ENCODE results near the gene PHKG2.
A peak's percentile ranks its signal among the peaks of the same experiment; 100 is the strongest.

Gene PHKG2

DNA sequence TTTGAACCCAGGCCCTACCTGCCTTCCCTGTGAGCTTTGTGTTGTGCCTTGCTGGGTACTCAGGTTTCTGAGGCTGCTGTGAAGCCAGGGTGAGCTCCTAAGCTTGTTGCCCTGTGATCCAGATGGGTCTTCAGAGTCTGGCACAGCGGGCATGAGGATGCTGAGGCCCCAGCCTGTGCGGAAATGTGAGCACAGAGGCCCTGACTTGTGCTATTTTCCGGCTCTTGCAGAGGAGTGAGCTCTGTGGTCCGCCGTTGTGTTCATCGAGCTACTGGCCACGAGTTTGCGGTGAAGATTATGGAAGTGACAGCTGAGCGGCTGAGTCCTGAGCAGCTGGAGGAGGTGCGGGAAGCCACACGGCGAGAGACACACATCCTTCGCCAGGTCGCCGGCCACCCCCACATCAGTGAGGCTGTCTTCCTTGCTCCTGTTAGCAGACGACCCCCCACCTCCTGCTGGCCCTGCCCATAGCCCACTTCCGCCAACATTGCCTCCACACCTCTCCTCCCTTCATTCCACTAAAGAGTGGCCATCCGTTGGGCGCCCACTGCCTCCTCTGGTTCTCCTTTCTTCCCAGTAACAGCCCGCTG is 2.7 kb downstream of the PHKG2 start:
- Histone ChIP-seq H3K4me1 (ENCODE audit: control insufficient read depth, insufficient read depth, low read length) (no peaks in the 10 kb centered on the region), H3K27ac (ENCODE audit: low read depth, low read length) (no peak overlapping the region), H3K9ac (ENCODE audit: low read length) (no peak overlapping the region), H3K4me3 (ENCODE audit: low read length) (no peak overlapping the region), H3K27me3 (ENCODE audit: control insufficient read depth, insufficient read depth, low read length) (no peaks in the 10 kb centered on the region), H3K36me3 (ENCODE audit: control insufficient read depth, insufficient read depth, low read length) (peaks cover 11% of the 10 kb centered on the region)

DNA sequence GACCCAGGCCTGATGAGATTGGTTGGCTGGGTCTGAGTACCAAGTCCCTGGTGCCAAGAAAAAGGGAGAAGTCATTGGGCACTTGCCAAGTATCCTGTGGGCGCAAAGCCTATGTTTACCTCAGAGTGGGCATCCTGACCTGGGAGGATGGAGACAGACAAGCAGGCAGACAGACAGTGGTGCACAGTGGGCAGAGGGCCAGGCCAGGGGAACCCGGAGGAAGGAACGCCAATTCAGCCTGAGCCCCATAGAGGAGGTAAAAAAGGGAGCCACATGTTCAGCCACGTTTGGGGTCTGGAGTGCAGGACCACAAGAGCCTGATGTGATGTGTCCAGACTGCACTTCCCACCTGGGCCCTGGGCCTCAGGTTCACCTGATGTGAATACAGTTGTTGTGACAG is 5.4 kb downstream of the PHKG2 start:
- Histone ChIP-seq H3K9ac (ENCODE audit: low read length) (no peak overlapping the region), H3K27ac (ENCODE audit: low read depth, low read length) (no peak overlapping the region), H3K4me1 (ENCODE audit: control insufficient read depth, insufficient read depth, low read length) (no peaks in the 10 kb centered on the region), H3K4me3 (ENCODE audit: low read length) (no peak overlapping the region), H3K27me3 (ENCODE audit: control insufficient read depth, insufficient read depth, low read length) (no peaks in the 10 kb centered on the region), H3K36me3 (ENCODE audit: control insufficient read depth, insufficient read depth, low read length) (peaks cover 25% of the 10 kb centered on the region)

DNA sequence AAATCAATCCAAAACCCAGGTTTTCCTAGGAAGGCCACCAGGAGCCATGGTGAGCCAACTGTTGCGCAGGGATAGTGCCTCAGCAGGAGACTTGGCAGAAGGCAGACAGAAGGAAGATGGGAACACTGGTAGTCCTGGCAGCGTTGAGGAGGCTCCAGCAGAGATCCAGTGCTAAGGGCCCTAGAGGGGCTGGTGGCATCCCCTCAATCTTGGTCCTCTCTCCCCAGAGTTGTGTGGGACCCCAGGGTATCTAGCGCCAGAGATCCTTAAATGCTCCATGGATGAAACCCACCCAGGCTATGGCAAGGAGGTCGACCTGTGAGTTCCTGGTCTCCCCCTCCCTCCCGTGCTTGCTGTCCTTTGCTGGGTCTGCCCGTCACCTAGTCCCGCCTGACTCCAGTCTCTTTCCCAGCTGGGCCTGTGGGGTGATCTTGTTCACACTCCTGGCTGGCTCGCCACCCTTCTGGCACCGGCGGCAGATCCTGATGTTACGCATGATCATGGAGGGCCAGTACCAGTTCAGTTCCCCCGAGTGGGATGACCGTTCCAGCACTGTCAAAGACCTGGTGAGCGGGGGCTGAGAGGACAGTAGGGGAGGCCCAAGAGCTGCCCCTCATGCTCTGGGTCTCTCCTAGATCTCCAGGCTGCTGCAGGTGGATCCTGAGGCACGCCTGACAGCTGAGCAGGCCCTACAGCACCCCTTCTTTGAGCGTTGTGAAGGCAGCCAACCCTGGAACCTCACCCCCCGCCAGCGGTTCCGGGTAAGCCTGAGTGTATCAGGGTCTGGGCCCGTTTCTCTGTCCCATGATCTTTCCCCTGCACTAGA is 7.9 kb downstream of the PHKG2 start:
- no peaks in the 10 kb centered on the region for H3K27me3 ChIP-seq (ENCODE audit: control insufficient read depth, insufficient read depth, low read length)
- H3K36me3 ChIP-seq (ENCODE audit: control insufficient read depth, insufficient read depth, low read length): peaks cover 25% of the 10 kb centered on the region
- H3K27ac ChIP-seq (ENCODE audit: low read depth, low read length): no peak overlapping the region
- peaks cover 4% of the 10 kb centered on the region for H3K4me1 ChIP-seq (ENCODE audit: control insufficient read depth, insufficient read depth, low read length)
- no peak overlapping the region for H3K4me3 ChIP-seq (ENCODE audit: low read length)
- H3K9ac ChIP-seq (ENCODE audit: low read length): no peak overlapping the region

DNA sequence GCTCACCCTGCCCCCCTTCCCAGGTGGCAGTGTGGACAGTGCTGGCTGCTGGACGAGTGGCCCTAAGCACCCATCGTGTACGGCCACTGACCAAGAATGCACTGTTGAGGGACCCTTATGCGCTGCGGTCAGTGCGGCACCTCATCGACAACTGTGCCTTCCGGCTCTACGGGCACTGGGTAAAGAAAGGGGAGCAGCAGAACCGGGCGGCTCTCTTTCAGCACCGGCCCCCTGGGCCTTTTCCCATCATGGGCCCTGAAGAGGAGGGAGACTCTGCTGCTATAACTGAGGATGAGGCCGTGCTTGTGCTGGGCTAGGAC is 8.5 kb downstream of the PHKG2 start:
- Histone ChIP-seq H3K27ac (ENCODE audit: low read depth, low read length) (no peak overlapping the region), H3K4me1 (ENCODE audit: control insufficient read depth, insufficient read depth, low read length) (peaks cover 7% of the 10 kb centered on the region), H3K36me3 (ENCODE audit: control insufficient read depth, insufficient read depth, low read length) (peaks cover 21% of the 10 kb centered on the region), H3K27me3 (ENCODE audit: control insufficient read depth, insufficient read depth, low read length) (no peaks in the 10 kb centered on the region), H3K4me3 (ENCODE audit: low read length) (no peak overlapping the region), H3K9ac (ENCODE audit: low read length) (no peak overlapping the region)

DNA sequence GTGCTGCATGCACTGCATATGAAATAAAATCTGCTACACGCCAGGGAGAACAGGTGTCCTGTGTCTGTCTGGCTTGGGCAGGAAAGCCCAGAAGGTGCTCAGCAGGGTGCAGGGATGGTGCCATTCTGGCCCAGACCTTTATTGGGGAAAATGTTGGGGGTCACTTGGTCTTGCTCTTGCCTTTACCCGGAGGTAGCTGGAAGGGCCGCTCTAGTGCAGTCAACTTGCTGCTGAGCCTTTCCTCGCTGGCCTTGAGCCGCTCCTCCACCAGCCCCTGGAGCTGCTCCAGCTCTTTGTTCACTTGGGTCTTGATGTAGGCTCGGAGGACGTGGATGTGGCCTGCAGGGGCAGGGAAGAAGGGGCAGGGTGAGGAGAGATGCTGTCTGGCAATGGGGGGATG is 9.1 kb downstream of the PHKG2 start:
- H3K36me3 ChIP-seq (ENCODE audit: control insufficient read depth, insufficient read depth, low read length): peaks cover 21% of the 10 kb centered on the region
- H3K27me3 ChIP-seq (ENCODE audit: control insufficient read depth, insufficient read depth, low read length): no peaks in the 10 kb centered on the region
- H3K27ac ChIP-seq (ENCODE audit: low read depth, low read length): no peak overlapping the region
- H3K4me3 ChIP-seq (ENCODE audit: low read length): no peak overlapping the region
- H3K9ac ChIP-seq (ENCODE audit: low read length): no peak overlapping the region
- peaks cover 7% of the 10 kb centered on the region for H3K4me1 ChIP-seq (ENCODE audit: control insufficient read depth, insufficient read depth, low read length)

DNA sequence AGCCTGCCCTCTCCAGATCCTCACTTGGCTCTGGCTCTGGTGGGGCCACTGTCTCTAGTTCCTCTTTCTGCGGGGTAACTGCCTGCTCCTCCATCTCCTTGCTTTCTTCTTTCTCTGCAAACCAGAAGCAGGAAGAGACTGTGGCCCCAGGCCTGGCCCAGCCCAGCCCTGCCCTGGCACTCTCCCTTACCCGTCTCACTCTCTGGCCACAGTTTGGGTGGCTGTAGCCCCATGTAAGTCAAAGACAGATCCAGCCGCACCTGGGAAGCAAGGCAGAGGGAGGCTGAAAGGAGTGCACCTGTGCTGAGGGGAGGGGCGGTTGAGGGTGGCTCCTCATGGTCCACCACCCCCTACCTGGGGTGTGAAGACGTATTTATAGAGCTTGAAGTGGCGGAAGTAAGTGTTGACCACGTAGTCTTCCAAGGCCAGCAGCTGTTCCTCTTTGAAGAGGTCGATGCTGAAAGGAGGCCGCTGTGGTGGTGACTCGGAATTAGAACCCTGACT is 10.8 kb downstream of the PHKG2 start:
- no peaks in the 10 kb centered on the region for H3K27me3 ChIP-seq (ENCODE audit: control insufficient read depth, insufficient read depth, low read length)
- H3K36me3 ChIP-seq (ENCODE audit: control insufficient read depth, insufficient read depth, low read length): peaks cover 17% of the 10 kb centered on the region
- H3K4me3 ChIP-seq (ENCODE audit: low read length): no peak overlapping the region
- no peak overlapping the region for H3K9ac ChIP-seq (ENCODE audit: low read length)
- no peak overlapping the region for H3K27ac ChIP-seq (ENCODE audit: low read depth, low read length)
- peaks cover 19% of the 10 kb centered on the region for H3K4me1 ChIP-seq (ENCODE audit: control insufficient read depth, insufficient read depth, low read length)

DNA sequence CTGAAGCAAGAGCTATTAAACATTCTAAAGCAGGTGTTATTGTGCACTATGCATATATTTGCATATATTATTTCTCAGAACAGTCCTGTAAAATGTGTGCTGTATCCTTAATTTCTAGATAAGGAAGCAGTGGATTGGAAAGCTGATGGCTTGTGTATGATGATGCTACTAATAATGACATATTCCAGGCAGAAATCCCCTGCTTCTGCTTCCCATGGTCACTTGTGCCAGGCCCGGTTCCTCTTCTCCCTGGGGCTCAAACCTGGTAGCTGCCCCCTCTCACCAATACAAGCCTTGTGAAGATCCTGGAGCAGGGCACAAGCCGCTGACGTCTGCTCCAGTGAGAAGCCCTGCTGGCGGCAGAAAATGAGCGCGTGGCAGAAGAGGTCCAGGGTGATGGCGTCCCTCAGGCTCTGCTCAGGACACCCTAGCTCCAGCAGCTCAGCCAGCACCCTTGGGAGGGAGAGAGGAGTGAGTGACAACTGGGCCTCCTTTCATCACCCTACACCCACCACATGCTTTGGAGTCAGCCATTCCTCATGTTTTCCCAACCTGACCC is 11.9 kb downstream of the PHKG2 start:
- peaks cover 26% of the 10 kb centered on the region for H3K36me3 ChIP-seq (ENCODE audit: control insufficient read depth, insufficient read depth, low read length)
- no peak overlapping the region for H3K4me3 ChIP-seq (ENCODE audit: low read length)
- H3K27ac ChIP-seq (ENCODE audit: low read depth, low read length): no peak overlapping the region
- no peaks in the 10 kb centered on the region for H3K27me3 ChIP-seq (ENCODE audit: control insufficient read depth, insufficient read depth, low read length)
- H3K4me1 ChIP-seq (ENCODE audit: control insufficient read depth, insufficient read depth, low read length): peaks cover 19% of the 10 kb centered on the region
- no peak overlapping the region for H3K9ac ChIP-seq (ENCODE audit: low read length)

DNA sequence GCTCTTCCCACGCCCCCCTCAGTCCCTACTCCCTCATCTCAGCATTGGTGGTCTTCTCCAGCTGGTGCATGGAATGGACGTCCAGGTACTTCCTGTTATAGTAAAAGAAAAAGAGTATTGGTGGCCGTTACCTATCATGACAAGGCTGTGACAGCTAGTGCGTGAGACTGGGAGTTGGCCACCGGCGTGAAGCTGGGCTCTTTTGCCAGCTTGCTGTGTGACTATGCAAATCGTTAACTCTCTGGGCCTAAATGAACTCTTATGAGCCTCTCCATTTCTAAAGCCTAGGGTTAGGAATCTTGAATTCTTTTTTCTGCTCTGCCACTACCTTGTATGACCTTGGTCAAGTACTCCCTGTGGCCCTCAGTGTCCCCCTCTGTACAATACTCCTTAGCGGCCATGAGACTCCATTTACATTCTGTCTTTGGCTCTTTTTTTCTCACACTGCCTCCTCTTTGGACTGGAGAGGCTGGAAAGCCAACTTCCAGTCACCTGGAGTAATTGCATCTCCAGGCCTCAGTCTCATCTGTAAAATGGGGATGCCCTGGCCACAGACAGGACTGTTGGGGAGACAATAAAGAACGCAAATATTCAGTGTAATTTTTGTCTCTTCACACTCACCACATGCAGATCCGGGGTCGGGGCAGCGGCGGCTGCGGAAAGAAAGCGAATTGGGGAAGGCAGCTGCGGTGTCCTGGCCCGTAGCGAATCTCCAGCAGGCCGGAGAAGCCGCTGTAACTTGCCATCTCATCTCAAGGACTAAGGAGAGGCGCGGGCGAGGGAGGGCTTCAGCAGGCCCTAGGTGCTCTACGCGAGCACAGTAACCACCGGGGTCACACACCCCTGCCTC is 12.6 kb downstream of the PHKG2 start:
- H3K27ac ChIP-seq (ENCODE audit: low read depth, low read length): no peak overlapping the region
- H3K36me3 ChIP-seq (ENCODE audit: control insufficient read depth, insufficient read depth, low read length): peaks cover 30% of the 10 kb centered on the region
- no peaks in the 10 kb centered on the region for H3K27me3 ChIP-seq (ENCODE audit: control insufficient read depth, insufficient read depth, low read length)
- H3K4me1 ChIP-seq (ENCODE audit: control insufficient read depth, insufficient read depth, low read length): peaks cover 19% of the 10 kb centered on the region
- peak overlapping the region; percentile 94 for H3K4me3 ChIP-seq (ENCODE audit: low read length)
- H3K9ac ChIP-seq (ENCODE audit: low read length): no peak overlapping the region

DNA sequence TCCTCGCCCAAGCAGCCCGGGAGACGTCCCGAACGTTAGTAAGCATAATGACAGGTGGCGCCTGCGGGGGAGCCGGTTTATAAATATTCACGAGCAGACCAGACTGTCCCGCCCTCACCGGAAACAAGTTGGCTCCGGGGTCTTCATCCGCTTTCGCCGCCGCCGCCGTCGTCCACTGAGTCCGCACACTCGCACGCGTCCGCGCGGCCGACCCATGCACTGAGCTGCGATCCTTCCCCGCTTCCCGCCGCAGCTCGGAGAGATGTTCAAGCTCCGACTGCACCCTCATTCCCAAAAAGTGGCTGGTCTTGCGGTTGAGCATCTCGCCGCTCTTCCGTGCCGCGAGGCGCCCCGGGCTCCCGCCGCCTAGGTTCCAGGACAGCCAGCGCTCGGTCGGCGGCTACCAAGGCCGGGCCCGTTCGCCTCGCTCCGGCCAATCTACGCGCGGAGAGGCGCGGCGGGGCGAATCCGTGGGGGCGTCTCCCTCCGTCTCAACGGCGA is 13.3 kb downstream of the PHKG2 start:
- peaks cover 30% of the 10 kb centered on the region for H3K36me3 ChIP-seq (ENCODE audit: control insufficient read depth, insufficient read depth, low read length)

DNA sequence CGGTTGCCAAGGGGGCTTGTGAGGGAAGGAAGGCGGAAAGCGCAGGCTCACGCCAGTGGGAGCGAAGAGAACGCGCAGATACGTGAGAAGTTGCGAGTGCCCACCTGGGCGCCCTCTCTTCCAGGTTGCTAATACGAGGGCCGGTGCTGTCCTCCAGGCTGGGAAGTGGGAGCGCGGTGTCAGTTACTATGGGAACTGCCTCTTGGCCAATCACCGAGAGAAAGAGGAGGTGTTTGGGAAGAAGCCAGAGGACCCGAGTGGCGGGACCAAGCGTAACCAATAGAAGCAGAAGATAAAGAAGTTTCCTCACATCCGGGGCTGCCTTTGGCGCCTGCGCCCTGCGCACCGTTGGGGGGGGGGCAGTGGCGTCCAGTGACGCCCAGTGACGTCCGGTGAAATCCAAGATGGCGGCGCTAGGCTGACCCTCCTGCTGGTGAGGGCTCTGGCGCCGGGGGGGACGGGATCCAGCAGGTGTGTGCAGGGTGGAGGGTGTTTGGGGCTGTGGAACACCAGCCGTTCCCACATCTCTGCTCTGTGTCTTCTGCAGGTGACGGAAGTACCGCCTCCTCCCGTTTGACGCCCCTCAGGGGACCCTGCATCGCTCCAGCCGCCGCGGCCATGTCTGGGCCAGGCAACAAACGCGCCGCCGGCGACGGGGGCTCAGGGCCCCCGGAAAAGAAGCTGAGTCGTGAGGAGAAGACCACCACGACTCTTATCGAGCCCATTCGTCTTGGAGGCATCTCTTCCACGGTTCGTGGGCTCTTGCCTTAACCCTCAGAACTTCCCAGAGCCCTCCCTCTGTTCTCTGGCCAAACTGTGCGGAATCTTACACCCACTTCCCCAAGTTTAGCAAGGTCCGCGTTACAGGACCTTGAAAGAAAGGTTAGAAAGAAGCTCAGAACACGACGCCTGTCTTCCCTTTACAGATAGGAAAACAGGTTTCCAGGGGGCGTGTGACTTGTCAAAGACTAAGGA is 14.0 kb downstream of the PHKG2 start, which contains the start of the genes CFAP119 and RNF40:
Gene CFAP119 (minus strand): TSS at position 135 of the 975 bp plus-strand sequence. CDS start 314 bp downstream, outside the sequence.
Gene RNF40 (plus strand): TSS at position 395 of the 975 bp plus-strand sequence. CDS start 224 bp downstream, at position 619.
- H3K9ac ChIP-seq (ENCODE audit: low read length): peak within 1 kb of the TSS; percentile 89
- H3K4me1 ChIP-seq (ENCODE audit: control insufficient read depth, insufficient read depth, low read length): peaks cover 19% of the 10 kb centered on the region
- H3K36me3 ChIP-seq (ENCODE audit: control insufficient read depth, insufficient read depth, low read length): peaks cover 30% of the 10 kb centered on the region
- no peaks in the 10 kb centered on the region for H3K27me3 ChIP-seq (ENCODE audit: control insufficient read depth, insufficient read depth, low read length)
- H3K4me3 ChIP-seq (ENCODE audit: low read length): peak within 1 kb of the TSS; percentile 96
- peak within 1 kb of the TSS; percentile 72 for H3K27ac ChIP-seq (ENCODE audit: low read depth, low read length)

More for the DNA sequence above, 13.3 kb downstream of the PHKG2 start:
- Histone ChIP-seq H3K27ac (ENCODE audit: low read depth, low read length) (peak overlapping the region; percentile 24), H3K4me3 (ENCODE audit: low read length) (peak overlapping the region; percentile 94), H3K4me1 (ENCODE audit: control insufficient read depth, insufficient read depth, low read length) (peaks cover 19% of the 10 kb centered on the region), H3K27me3 (ENCODE audit: control insufficient read depth, insufficient read depth, low read length) (no peaks in the 10 kb centered on the region), H3K9ac (ENCODE audit: low read length) (no peak overlapping the region)
